H1 (cell line): ENCODE results near the gene FGF14.

Experiments used
- POLR2A ChIP-seq, 2 experiments: IDR thresholded peaks; 1 replicate in 1 of 2; 2 replicates in 1 of 2; pipeline ENCODE4 v1.6.1; 2011; ENCODE audit warnings: low read depth in 2 of 2, low read length in 2 of 2, mild to moderate bottlenecking in 2 of 2; ENCODE audit errors: control extremely low read depth in 1 of 2
- SP1 ChIP-seq: IDR thresholded peaks from 2 replicates; pipeline ENCODE4 v1.6.1; 2011; ENCODE audit warnings: low read depth, low read length
- SP2 ChIP-seq: IDR thresholded peaks from 2 replicates; pipeline ENCODE4 v1.6.1; 2012; ENCODE audit warnings: mild to moderate bottlenecking, low read length, inconsistent platforms
- YY1 ChIP-seq: IDR thresholded peaks from 2 replicates; pipeline ENCODE4 v1.6.1; 2011; ENCODE audit warnings: low read depth, mild to moderate bottlenecking, low read length

DNA sequence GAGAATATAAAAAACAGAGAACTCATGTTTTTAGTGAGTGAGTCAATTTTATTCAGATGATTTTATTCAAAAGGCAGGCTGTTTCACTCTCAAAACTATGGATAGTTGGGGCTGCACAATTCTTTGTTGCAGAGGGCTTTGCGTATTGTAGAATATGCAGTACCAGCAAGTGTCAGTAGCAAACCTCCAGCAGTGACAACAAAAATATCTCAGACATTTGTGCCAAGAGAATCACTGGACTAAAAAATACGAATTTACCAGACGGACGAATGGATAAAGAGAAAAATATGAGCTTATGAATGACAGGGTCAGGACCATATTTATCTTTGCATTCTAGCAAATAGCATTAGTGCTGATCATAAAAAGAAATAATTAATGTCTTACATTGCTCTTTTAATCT is 359.1 kb downstream of the FGF14 start:
- TF ChIP-seq YY1: no peak
- no peak for TF ChIP-seq SP2
- TF ChIP-seq POLR2A (IDR thresholded peaks at IDR 0.05; ENCODE audit: control extremely low read depth in 1 of 2, low read depth in 2 of 2, low read length in 2 of 2): no peak
- no peak for TF ChIP-seq SP1
